K562 (cell line): ENCODE measurements around the gene ZAP70. TPM values are rescaled to one million over a fixed set of nuclear protein-coding genes. Genes with fewer than 3 reads are reported as not detected.
A peak's percentile ranks its signal among the peaks of the same experiment; 100 is the strongest.

ENCODE experiments used
- CREM ChIP-seq: IDR thresholded peaks from 2 replicates; pipeline ENCODE4 v1.6.1; 2014; ENCODE audit warnings: antibody characterized with exemption, low read depth
- DPF2 ChIP-seq: fragments of 450-650 bp; IDR thresholded peaks from 2 replicates; pipeline ENCODE4 v1.6.1; 2016
- KDM5B ChIP-seq: fragments of 200-600 bp; sonication (generic); IDR thresholded peaks from 2 replicates; pipeline ENCODE4 v1.6.1; 2012; ENCODE audit warnings: low read depth, mild to moderate bottlenecking, moderate library complexity, low read length, control low read depth, inconsistent platforms; ENCODE audit not compliant: insufficient replicate concordance
- KLF16 ChIP-seq: IDR thresholded peaks from 2 replicates; pipeline ENCODE4 v1.6.1; 2016; ENCODE audit warnings: antibody characterized with exemption
- LEF1 ChIP-seq: fragments of 450-650 bp; IDR thresholded peaks from 2 replicates; pipeline ENCODE4 v1.6.1; 2016; ENCODE audit warnings: mild to moderate bottlenecking
- MEIS2 ChIP-seq: fragments of 450-650 bp; IDR thresholded peaks from 2 replicates; pipeline ENCODE4 v1.6.1; 2014; ENCODE audit warnings: mild to moderate bottlenecking; ENCODE audit not compliant: partially characterized antibody
- PBX2 ChIP-seq, 2 experiments: IDR thresholded peaks in 1 of 2; conservative IDR thresholded peaks in 1 of 2; 2 replicates each; pipeline ENCODE4 v1.6.1; 2016; ENCODE audit warnings: low read depth in 2 of 2, mild to moderate bottlenecking in 1 of 2, missing compliant biosample characterization in 1 of 2, missing genetic modification characterization in 1 of 2, moderate library complexity in 1 of 2
- PKNOX1 ChIP-seq: fragments of 450-650 bp; IDR thresholded peaks from 2 replicates; pipeline ENCODE4 v1.6.1; 2016
- RBBP5 ChIP-seq: fragments of 200-600 bp; sonication (generic); IDR thresholded peaks from 2 replicates; pipeline ENCODE4 v1.6.1; 2012; ENCODE audit warnings: borderline replicate concordance, mild to moderate bottlenecking, low read length, control low read depth, inconsistent platforms; ENCODE audit not compliant: insufficient read depth, poor library complexity, severe bottlenecking
- RFX1 ChIP-seq: fragments of 450-650 bp; IDR thresholded peaks from 2 replicates; pipeline ENCODE4 v1.6.1; 2016; ENCODE audit warnings: mild to moderate bottlenecking, moderate library complexity
- RNF2 ChIP-seq: sonication (generic); IDR thresholded peaks from 2 replicates; pipeline ENCODE4 v1.6.1; 2016
- SOX6 ChIP-seq: fragments of 450-650 bp; IDR thresholded peaks from 2 replicates; pipeline ENCODE4 v1.6.1; 2014; ENCODE audit warnings: mild to moderate bottlenecking
- TEAD4 ChIP-seq, 2 experiments: sonication (generic) in 1 of 2; formaldehyde crosslinking in 1 of 2; IDR thresholded peaks; 2 replicates each; pipeline versions ENCODE4 v1.6.1 to v1.8.0; 2012 to 2022; ENCODE audit warnings: borderline replicate concordance in 1 of 2, inconsistent platforms in 1 of 2, low read length in 1 of 2, mild to moderate bottlenecking in 1 of 2, missing genetic modification reagents in 1 of 2
- VEZF1 ChIP-seq: fragments of 200-800 bp; sonication (Bioruptor generic); IDR thresholded peaks from 2 replicates; pipeline ENCODE4 v1.6.1; 2017; ENCODE audit warnings: missing genetic modification characterization, missing compliant biosample characterization
- ZEB2 ChIP-seq: fragments of 450-650 bp; IDR thresholded peaks from 2 replicates; pipeline ENCODE4 v1.6.1; 2016
- ZNF12 ChIP-seq: sonication (generic); formaldehyde crosslinking; IDR thresholded peaks from 2 replicates; pipeline ENCODE4 v1.4.0; 2020; ENCODE audit warnings: mild to moderate bottlenecking, missing genetic modification reagents
- ZNF512 ChIP-seq: IDR thresholded peaks from 2 replicates; pipeline ENCODE4 v1.6.1; 2016; ENCODE audit warnings: missing genetic modification characterization, missing compliant biosample characterization
- polyA plus RNA-seq, 8 experiments: library from polyadenylated mRNA; depleted of rRNA in 4 of 8; stranded (reverse) in 5 of 8; unstranded in 3 of 8; fragments of >200 nt; fragmentation: Nextera tagmentation in 2 of 8; fragmentation: Illumina TruSeq in 1 of 8; extraction: Ambion mirVana in 2 of 8; extraction: Trizol in 1 of 8; gene quantifications; 2 replicates each; pipeline versions ENCODE4 v1.2.1 to v1.2.3, GENCODE V29; 2011 to 2014; ENCODE audit warnings: inconsistent platforms in 1 of 8, missing spikeins in 1 of 8
- total RNA-seq, 7 experiments: library from RNA; depleted of rRNA in 6 of 7; stranded (reverse); fragments of >200 nt in 6 of 7; fragmentation: Illumina TruSeq in 2 of 7; extraction: Trizol in 2 of 7; gene quantifications; 2 replicates each; pipeline versions ENCODE4 v1.2.1 to v1.2.3, GENCODE V29; 2011 to 2021; ENCODE audit warnings: low replicate concordance in 1 of 7
- TF ChIP-seq, protein P1 (sequence below), 2 experiments: fragments of 450-650 bp; conservative IDR thresholded peaks; 2 replicates each; pipeline ENCODE4 v1.6.1; 2017; ENCODE audit warnings: mild to moderate bottlenecking in 2 of 2, moderate library complexity in 2 of 2

Gene ZAP70
- total and polyA plus RNA-seq, 9 of the 15 experiments (the other 6 are each of a cell fraction or from before 2014, with no cell fraction given) = 0.06 to 0.80 (median 0.21) TPM; not detected in 1

GRCh38 chr2:97673915-97674283, 39.5 kb upstream of the ZAP70 start (continued):
- TF ChIP-seq PBX2 (CRISPR knock-in tag; IDR thresholded peaks at IDR 0.05; ENCODE audit: low read depth) = no peak
- peak; percentile 83 for TF ChIP-seq PBX2 (tag; conservative IDR thresholded peaks at IDR 0.05; ENCODE audit: low read depth)
- TF ChIP-seq SOX6 = 0 out of 2 replicates have a peak, but pooled peaks have one; percentile 36
- TF ChIP-seq TEAD4 (IDR thresholded peaks at IDR 0.05; ENCODE audit: low read length) = peak; percentile 4; the same call in 1 of the 2 replicates
- TF ChIP-seq TEAD4 (CRISPR knock-in tag; IDR thresholded peaks at IDR 0.05; ENCODE audit: borderline replicate concordance) = no peak
- TF ChIP-seq, protein P1, sequence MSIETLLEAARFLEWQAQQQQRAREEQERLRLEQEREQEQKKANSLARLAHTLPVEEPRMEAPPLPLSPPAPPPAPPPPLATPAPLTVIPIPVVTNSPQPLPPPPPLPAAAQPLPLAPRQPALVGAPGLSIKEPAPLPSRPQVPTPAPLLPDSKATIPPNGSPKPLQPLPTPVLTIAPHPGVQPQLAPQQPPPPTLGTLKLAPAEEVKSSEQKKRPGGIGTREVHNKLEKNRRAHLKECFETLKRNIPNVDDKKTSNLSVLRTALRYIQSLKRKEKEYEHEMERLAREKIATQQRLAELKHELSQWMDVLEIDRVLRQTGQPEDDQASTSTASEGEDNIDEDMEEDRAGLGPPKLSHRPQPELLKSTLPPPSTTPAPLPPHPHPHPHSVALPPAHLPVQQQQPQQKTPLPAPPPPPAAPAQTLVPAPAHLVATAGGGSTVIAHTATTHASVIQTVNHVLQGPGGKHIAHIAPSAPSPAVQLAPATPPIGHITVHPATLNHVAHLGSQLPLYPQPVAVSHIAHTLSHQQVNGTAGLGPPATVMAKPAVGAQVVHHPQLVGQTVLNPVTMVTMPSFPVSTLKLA (conservative IDR thresholded peaks at IDR 0.05) = 0 out of 4 replicates have a peak, but pooled peaks of 1 of the 2 experiments have one; percentile 27
- peak; percentile 37 for TF ChIP-seq RBBP5
- TF ChIP-seq LEF1 = 0 out of 2 replicates have a peak, but pooled peaks have one; percentile 1
- TF ChIP-seq KLF16 = peak; percentile 37; the same call in 1 of the 2 replicates
- TF ChIP-seq VEZF1 (CRISPR knock-in tag) = peak; percentile 25; the same call in 1 of the 2 replicates
- no peak for TF ChIP-seq KDM5B
- TF ChIP-seq ZEB2 = no peak
- no peak for TF ChIP-seq ZNF512 (tag)
- TF ChIP-seq MEIS2 = peak; percentile 88
- TF ChIP-seq ZNF12 (CRISPR knock-in tag) = 0 out of 2 replicates have a peak, but pooled peaks have one; percentile 13
- TF ChIP-seq PKNOX1 = peak; percentile 64
- TF ChIP-seq DPF2 = 0 out of 2 replicates have a peak, but pooled peaks have one; percentile 21
- 0 out of 2 replicates have a peak, but pooled peaks have one; percentile 33 for TF ChIP-seq RNF2
- peak; percentile 19; the same call in 1 of the 2 replicates for TF ChIP-seq CREM
- TF ChIP-seq RFX1 = peak; percentile 24; the same call in 1 of the 2 replicates
